ENCODE results near the gene OTUD5. TPM values are rescaled to one million over a fixed set of nuclear protein-coding genes. Genes with fewer than 3 reads are reported as not detected.
A peak's percentile ranks its signal among the peaks of the same experiment; 100 is the strongest.

Gene OTUD5
- total and polyA plus RNA-seq, 2 of the 13 experiments (the other 11 are each of a cell fraction or from before 2014, with no cell fraction given): 18.4 to 42.2 TPM

- TF ChIP-seq ZBTB44 (CRISPR knock-in tag; IDR thresholded peaks at IDR 0.05): no peak
- peak; percentile 84 for TF ChIP-seq DRAP1 (CRISPR knock-in tag; IDR thresholded peaks at IDR 0.05)
- TF ChIP-seq CREM (IDR thresholded peaks at IDR 0.05): peak; percentile 72; the same call in 1 of the 2 replicates
- no peak for TF ChIP-seq CREM (CRISPR knock-in tag; IDR thresholded peaks at IDR 0.05)
- TF ChIP-seq TP53 (CRISPR knock-in tag; conservative IDR thresholded peaks at IDR 0.05): no peak
- no peak for TF ChIP-seq MEIS1 (CRISPR knock-in tag; IDR thresholded peaks at IDR 0.05; ENCODE audit: borderline replicate concordance)
- TF ChIP-seq ZNF101 (CRISPR knock-in tag; IDR thresholded peaks at IDR 0.05; ENCODE audit: borderline replicate concordance, low read depth): no peak
- TF ChIP-seq LCORL (IDR thresholded peaks at IDR 0.05): no peak
- 0 out of 2 replicates have a peak, but pooled peaks have one; percentile 20 for TF ChIP-seq LCORL (CRISPR knock-in tag; IDR thresholded peaks at IDR 0.05)
- TF ChIP-seq PATZ1 (CRISPR knock-in tag; IDR thresholded peaks at IDR 0.05): no peak
- no peak for TF ChIP-seq CSRNP2 (CRISPR knock-in tag; conservative IDR thresholded peaks at IDR 0.05; ENCODE audit: low read depth)
- peak; percentile 34; the same call in 1 of the 2 replicates for TF ChIP-seq DR1 (CRISPR knock-in tag; IDR thresholded peaks at IDR 0.05)
- TF ChIP-seq ZNF672 (CRISPR knock-in tag; IDR thresholded peaks at IDR 0.05): no peak
- TF ChIP-seq NR0B2 (CRISPR knock-in tag; IDR thresholded peaks at IDR 0.05): no peak
- TF ChIP-seq CREB1 (IDR thresholded peaks at IDR 0.05): peak; percentile 80
- peak; percentile 88 for TF ChIP-seq CREB1 (CRISPR knock-in tag; IDR thresholded peaks at IDR 0.05)
- TF ChIP-seq FOXK1 (CRISPR knock-in tag; IDR thresholded peaks at IDR 0.05; ENCODE audit: borderline replicate concordance, low read depth): 0 out of 2 replicates have a peak, but pooled peaks have one; percentile 27
- TF ChIP-seq ZNF251 (CRISPR knock-in tag; IDR thresholded peaks at IDR 0.05): no peak
- no peak for TF ChIP-seq BATF2 (CRISPR knock-in tag; IDR thresholded peaks at IDR 0.05)
- no peak for TF ChIP-seq KDM2A (CRISPR knock-in tag; IDR thresholded peaks at IDR 0.05; ENCODE audit: borderline replicate concordance, low read depth)
- TF ChIP-seq YEATS4 (CRISPR knock-in tag; IDR thresholded peaks at IDR 0.05; ENCODE audit: borderline replicate concordance): peak; percentile 62
- TF ChIP-seq SRY (CRISPR knock-in tag; IDR thresholded peaks at IDR 0.05): no peak; the same call in 1 of the 2 replicates
- TF ChIP-seq HNRNPH1 (optimal IDR thresholded peaks at IDR 0.05; ENCODE audit: low read depth, low read length): no peak
Measured at GRCh38 chrX:48897625-48898306, 59.6 kb downstream of the OTUD5 start, which contains the start of the genes PQBP1 and TIMM17B (continued).
